HepG2 (cell line): ENCODE results near the gene ANKRD44. TPM values are rescaled to one million over a fixed set of nuclear protein-coding genes. Genes with fewer than 3 reads are reported as not detected.

ENCODE experiments used
- ATAC-seq: fragments of 200-7000 bp; cut with Tn5 transposase; 3 replicates; pipeline ENCODE4 v1.9.1; 2020; ENCODE audit warnings: mild to moderate bottlenecking, moderate library complexity
- BruUV-seq: library from RNA; stranded (reverse); fragments of 400-500 nt; replicated peaks from 2 replicates; lab custom pipeline; 2021; lab: Mats Ljungman, UMichigan
- CTCF ChIA-PET: fragments of 300-600 bp; formaldehyde crosslinking; extraction: SDS; loops from one replicate; lab custom pipeline; 2021; ENCODE audit warnings: low total read pairs, inconsistent platforms, low intra/inter-chr PET ratio; lab: Yijun Ruan, JAX
- POLR2A ChIA-PET: fragments of 350-600 bp; sonication (Branson Sonifier 250); formaldehyde crosslinking; loops from one replicate; lab custom pipeline; 2020; ENCODE audit warnings: antibody characterized with exemption, inconsistent platforms; lab: Yijun Ruan, JAX
- DNase-seq: peaks from one replicate; pipeline ENCODE4 v3.0.0-alpha.2; 2015; ENCODE audit warnings: low spot score
- FAIRE-seq: peaks from 3 replicates; lab custom pipeline; 2011; peaks lifted over from hg19 to GRCh38; lab: Jason Lieb, UNC
- H2AFZ ChIP-seq: one replicate; pipeline ENCODE4 v1.6.1; 2011; ENCODE audit warnings: low read length, inconsistent platforms
- H3K27ac ChIP-seq: fragments of 300-600 bp; 3 replicates; pipeline ENCODE4 v1.8.0; 2011; ENCODE audit warnings: mixed run types, mild to moderate bottlenecking, mixed read lengths, low read length, inconsistent platforms; ENCODE audit not compliant: insufficient read depth; ENCODE audit errors: extremely low read length
- H3K27me3 ChIP-seq, 2 experiments: fragments of 200-600 bp in 1 of 2; 2 replicates in 1 of 2; 3 replicates in 1 of 2; pipeline versions ENCODE4 v1.6.0 to v1.8.0; 2011; ENCODE audit warnings: low read length in 2 of 2, mild to moderate bottlenecking in 2 of 2, moderate library complexity in 2 of 2, inconsistent platforms in 1 of 2; ENCODE audit not compliant: insufficient read depth in 2 of 2, control insufficient read depth in 1 of 2
- H3K36me3 ChIP-seq, 2 experiments: fragments of 200-600 bp in 1 of 2; replicated peaks in 1 of 2; 2 replicates in 1 of 2; 3 replicates in 1 of 2; pipeline versions ENCODE4 v1.5.1 to v1.8.0; 2011; ENCODE audit warnings: low read length in 2 of 2, inconsistent platforms in 1 of 2; ENCODE audit not compliant: insufficient read depth in 2 of 2, control insufficient read depth in 1 of 2
- H3K4me1 ChIP-seq: 2 replicates; pipeline ENCODE4 v1.5.1; 2012; ENCODE audit warnings: low read length, inconsistent platforms; ENCODE audit not compliant: insufficient read depth
- H3K4me2 ChIP-seq: 2 replicates; pipeline ENCODE4 v1.6.0; 2011; ENCODE audit warnings: low read depth, low read length, inconsistent platforms
- H3K4me3 ChIP-seq, 3 experiments: fragments of 200-600 bp in 1 of 3; sonication (generic), shearing (Covaris generic) in 1 of 3; replicated peaks in 1 of 3; 2 replicates each; pipeline ENCODE4 v1.5.1; 2011 to 2016; ENCODE audit warnings: low read length in 3 of 3, inconsistent platforms in 2 of 3, low read depth in 2 of 3, mild to moderate bottlenecking in 2 of 3, control low read depth in 1 of 3, mixed read lengths in 1 of 3; ENCODE audit not compliant: insufficient read depth in 1 of 3
- H3K79me2 ChIP-seq: one replicate; pipeline ENCODE4 v1.6.1; 2011; ENCODE audit warnings: low read length, inconsistent platforms; ENCODE audit not compliant: insufficient read depth
- H3K9ac ChIP-seq: 2 replicates; pipeline ENCODE4 v1.6.0; 2011; ENCODE audit warnings: mild to moderate bottlenecking, low read depth, low read length, inconsistent platforms; ENCODE audit not compliant: insufficient read depth
- H3K9me3 ChIP-seq: 2 replicates; pipeline ENCODE4 v1.5.1; 2012; ENCODE audit warnings: mild to moderate bottlenecking, low read length
- H4K20me1 ChIP-seq: 2 replicates; pipeline ENCODE4 v1.6.0; 2011; ENCODE audit warnings: inconsistent platforms, mild to moderate bottlenecking, low read length, moderate library complexity; ENCODE audit not compliant: insufficient read depth
- ASH2L ChIP-seq: fragments of 300-600, 200-600 bp; sonication (generic); IDR thresholded peaks from 2 replicates; pipeline ENCODE4 v1.7.0; 2017; ENCODE audit warnings: low read depth, mild to moderate bottlenecking, moderate library complexity, mixed read lengths, low read length; ENCODE audit not compliant: insufficient read length
- BCLAF1 ChIP-seq: fragments of 450-650 bp; IDR thresholded peaks from 2 replicates; pipeline ENCODE4 v1.6.1; 2017; ENCODE audit warnings: mild to moderate bottlenecking
- HMGXB4 ChIP-seq, 2 experiments: sonication (generic) in 1 of 2; formaldehyde crosslinking in 1 of 2; IDR thresholded peaks; 2 replicates each; pipeline versions ENCODE4 v1.4.0 to v1.6.1; 2018 to 2020; ENCODE audit warnings: missing genetic modification reagents in 2 of 2, borderline replicate concordance in 1 of 2, low read depth in 1 of 2, mild to moderate bottlenecking in 1 of 2, missing biosample characterization in 1 of 2
- HNRNPH1 ChIP-seq: fragments of 200-400 bp; formaldehyde crosslinking; optimal IDR thresholded peaks from 2 replicates; pipeline ENCODE3; 2017; ENCODE audit warnings: mild to moderate bottlenecking, low read depth, low read length
- NFE2L1 ChIP-seq: sonication (generic); formaldehyde crosslinking; IDR thresholded peaks from 2 replicates; pipeline ENCODE4 v1.4.0; 2020; ENCODE audit warnings: missing genetic modification reagents, mild to moderate bottlenecking, borderline replicate concordance
- REXO4 ChIP-seq: sonication (generic); formaldehyde crosslinking; IDR thresholded peaks from 2 replicates; pipeline ENCODE4 v1.8.0; 2022; ENCODE audit warnings: missing genetic modification reagents, mild to moderate bottlenecking, borderline replicate concordance
- SMAD1 ChIP-seq: sonication (generic); formaldehyde crosslinking; IDR thresholded peaks from 2 replicates; pipeline ENCODE4 v1.4.0; 2020; ENCODE audit warnings: missing genetic modification reagents, low read depth, mild to moderate bottlenecking, borderline replicate concordance
- ZNF550 ChIP-seq: sonication (generic); formaldehyde crosslinking; IDR thresholded peaks from 2 replicates; pipeline ENCODE4 v1.4.0; 2020; ENCODE audit warnings: mild to moderate bottlenecking, missing genetic modification reagents, borderline replicate concordance
- WGBS: methylation state at CpG from one replicate; pipeline ENCODE4 v1.1.6; 2017; ENCODE audit warnings: low lambda C conversion rate; 5-methylcytosine and 5-hydroxymethylcytosine counted together
- in situ Hi-C: cut with HindIII; loops from 2 replicates; pipeline ENCODE4 v1.10.0; 2017; ENCODE audit warnings: low pct_unique_long_range_greater_than_20kb; ENCODE audit not compliant: extremely low pct_ligation_motif_present
- intact Hi-C: fragments of 100-400 bp; cut with micrococcal nuclease; formaldehyde crosslinking; loops from one replicate; pipeline ENCODE4 v1.10.0; 2022; ENCODE audit not compliant: unreplicated experiment
- polyA plus RNA-seq, 8 experiments: library from polyadenylated mRNA; depleted of rRNA in 3 of 8; stranded (reverse) in 7 of 8; unstranded in 1 of 8; fragments of >200 nt; fragmentation: Illumina TruSeq in 4 of 8; extraction: Trizol in 4 of 8; gene quantifications; 2 replicates each; pipeline versions ENCODE4 v1.2.1 to v1.2.3, GENCODE V29; 2011 to 2016; ENCODE audit warnings: low read depth in 4 of 8, missing spikeins in 1 of 8, mixed read lengths in 1 of 8; ENCODE audit not compliant: insufficient read depth in 1 of 8
- total RNA-seq, 5 experiments: library from RNA; depleted of rRNA; stranded (reverse); fragments of >200 nt; fragmentation: Illumina TruSeq; extraction: Trizol; gene quantifications; 2 replicates each; pipeline ENCODE4 v1.2.3, GENCODE V29; 2016; ENCODE audit warnings: low read depth in 1 of 5
- TF ChIP-seq, protein P1 (sequence below): sonication (generic); formaldehyde crosslinking; IDR thresholded peaks from 2 replicates; pipeline ENCODE4 v1.4.0; 2020; ENCODE audit warnings: mild to moderate bottlenecking, missing genetic modification reagents

ANKRD44 gene
- total and polyA plus RNA-seq, 2 of the 13 experiments (the other 11 are each of a cell fraction or from before 2014, with no cell fraction given), result 0.04 to 0.11 TPM

DNA sequence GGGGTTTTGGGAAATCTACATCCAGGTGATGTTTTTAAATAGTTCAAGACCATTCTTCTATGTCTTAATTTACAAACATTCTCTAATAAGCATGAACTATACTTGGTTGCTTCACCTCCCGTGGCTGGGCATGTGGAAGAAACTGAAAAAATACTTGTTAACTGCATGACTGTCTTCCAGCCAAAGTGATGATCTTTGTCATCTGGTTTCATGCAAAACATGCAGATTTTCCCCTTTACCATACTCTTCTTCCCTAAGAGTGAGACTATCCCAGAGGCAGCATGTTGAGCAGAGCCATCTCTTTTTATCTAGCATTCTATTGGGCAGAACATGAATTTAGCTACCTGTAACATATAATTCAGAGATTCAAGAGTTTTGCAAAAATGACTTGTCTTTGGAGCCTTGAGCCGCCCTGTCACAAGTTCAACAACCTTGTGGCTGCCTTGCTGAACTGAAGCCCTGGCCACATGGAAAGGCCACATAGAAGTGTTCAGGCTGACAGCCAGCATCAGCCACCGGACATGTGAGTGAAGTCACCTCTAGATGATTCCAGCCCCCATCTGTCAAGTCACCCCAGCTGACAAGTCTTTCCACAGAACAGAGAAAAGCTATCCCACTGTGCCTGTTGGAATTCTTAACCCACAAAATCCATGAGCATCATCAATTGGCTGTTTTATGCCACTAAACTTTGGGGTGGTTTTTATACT is 142.8 kb downstream of the ANKRD44 start:
- H3K4me1 ChIP-seq, result no peaks in the 10 kb centered on the region
- no TSS peak for BruUV-seq
- no peaks in the 10 kb centered on the region for H3K79me2 ChIP-seq
- no peak overlapping the region for H3K27ac ChIP-seq
- ATAC-seq (no peak), FAIRE-seq (no peak)
- 5% methylated on average over 3 of the region's 3 CpGs for WGBS
- ChIA-PET POLR2A (no interaction called here), CTCF (interaction anchor here (0.9 to 3.3 kb wide), 3 partner anchors 55 to 211 kb away, joined by 4 to 15 read pairs (median 5); no protein-coding TSS in a partner anchor)
- H3K9me3 ChIP-seq, result no peaks in the 10 kb centered on the region
- H4K20me1 ChIP-seq, result no peaks in the 10 kb centered on the region
- in situ Hi-C loops, result loop anchor here (10.0 kb wide), 1 partner anchor 153 kb away; no protein-coding TSS in a partner anchor
- TF ChIP-seq HMGXB4 (CRISPR knock-in tag; IDR thresholded peaks at IDR 0.05; ENCODE audit: borderline replicate concordance in 1 of 2, low read depth in 1 of 2), result no peak
- no peak for TF ChIP-seq REXO4 (CRISPR knock-in tag)
- no peak for TF ChIP-seq BCLAF1
- TF ChIP-seq, protein P1, sequence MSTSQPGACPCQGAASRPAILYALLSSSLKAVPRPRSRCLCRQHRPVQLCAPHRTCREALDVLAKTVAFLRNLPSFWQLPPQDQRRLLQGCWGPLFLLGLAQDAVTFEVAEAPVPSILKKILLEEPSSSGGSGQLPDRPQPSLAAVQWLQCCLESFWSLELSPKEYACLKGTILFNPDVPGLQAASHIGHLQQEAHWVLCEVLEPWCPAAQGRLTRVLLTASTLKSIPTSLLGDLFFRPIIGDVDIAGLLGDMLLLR, result no peak
- no peak for TF ChIP-seq ZNF550 (CRISPR knock-in tag)
- TF ChIP-seq ASH2L, result no peak
- TF ChIP-seq NFE2L1, result no peak
- no peak for TF ChIP-seq SMAD1 (CRISPR knock-in tag)
- no peak for TF ChIP-seq HNRNPH1
- TF ChIP-seq, all 625 proteins: peak for 0
- Histone ChIP-seq H2AFZ (no peak overlapping the region), H3K4me2 (no peak overlapping the region), H3K36me3 (no peaks in the 10 kb centered on the region), H3K27me3 (peaks cover under 1 to 1% of the 10 kb centered on the region in 2 experiments; a peak in 2 of 5 replicates), H3K9ac (no peak overlapping the region), H3K4me3 (no peak overlapping the region)
- no peak for DNase-seq
- intact Hi-C loops, result loop anchor here (1.0 to 2.0 kb wide), 2 partner anchors 55 to 155 kb away; no protein-coding TSS in a partner anchor
